ENCODE data around the gene TDG.
A peak's percentile ranks its signal among the peaks of the same experiment; 100 is the strongest.

The TDG gene

DNA sequence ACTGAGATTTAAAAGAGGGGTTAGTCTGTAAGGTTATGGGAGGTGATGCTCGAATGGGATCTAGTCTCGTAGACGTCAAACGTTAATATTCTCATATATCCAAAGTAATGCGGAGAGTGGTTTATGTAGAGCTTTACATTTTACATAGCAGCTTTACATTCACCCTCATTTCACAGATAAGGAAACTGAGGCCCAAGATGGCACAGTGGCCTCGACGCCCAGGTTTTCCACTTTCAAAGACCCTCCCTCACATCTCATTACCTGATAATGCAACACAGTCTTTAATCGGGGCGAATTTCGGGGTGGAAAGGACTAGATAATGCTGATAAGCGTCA lies 450 bp upstream of the TDG start:
- TF ChIP-seq, protein P1, sequence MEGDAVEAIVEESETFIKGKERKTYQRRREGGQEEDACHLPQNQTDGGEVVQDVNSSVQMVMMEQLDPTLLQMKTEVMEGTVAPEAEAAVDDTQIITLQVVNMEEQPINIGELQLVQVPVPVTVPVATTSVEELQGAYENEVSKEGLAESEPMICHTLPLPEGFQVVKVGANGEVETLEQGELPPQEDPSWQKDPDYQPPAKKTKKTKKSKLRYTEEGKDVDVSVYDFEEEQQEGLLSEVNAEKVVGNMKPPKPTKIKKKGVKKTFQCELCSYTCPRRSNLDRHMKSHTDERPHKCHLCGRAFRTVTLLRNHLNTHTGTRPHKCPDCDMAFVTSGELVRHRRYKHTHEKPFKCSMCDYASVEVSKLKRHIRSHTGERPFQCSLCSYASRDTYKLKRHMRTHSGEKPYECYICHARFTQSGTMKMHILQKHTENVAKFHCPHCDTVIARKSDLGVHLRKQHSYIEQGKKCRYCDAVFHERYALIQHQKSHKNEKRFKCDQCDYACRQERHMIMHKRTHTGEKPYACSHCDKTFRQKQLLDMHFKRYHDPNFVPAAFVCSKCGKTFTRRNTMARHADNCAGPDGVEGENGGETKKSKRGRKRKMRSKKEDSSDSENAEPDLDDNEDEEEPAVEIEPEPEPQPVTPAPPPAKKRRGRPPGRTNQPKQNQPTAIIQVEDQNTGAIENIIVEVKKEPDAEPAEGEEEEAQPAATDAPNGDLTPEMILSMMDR (IDR thresholded peaks at IDR 0.05; ENCODE audit: insufficient read depth, low read length, missing control alignments), result no peak
- ChIA-PET CTCF (interaction anchor here (0.9 to 2.8 kb wide), 6 partner anchors 9 to 144 kb away, joined by 3 to 13 read pairs (median 4); a partner anchor contains a TSS), POLR2A (interaction anchor here (0.5 to 2.0 kb wide), 9 partner anchors 9 to 491 kb away, joined by 3 to 44 read pairs (median 4); partner anchors contain the start of genes CHST11, HCFC2 and HSP90B1)
- DNase-seq (ENCODE audit: low read depth, low spot score), result no peak
- peak overlapping the region; percentile 98 for H3K4me3 ChIP-seq (ENCODE audit: low read depth, low read length)

DNA sequence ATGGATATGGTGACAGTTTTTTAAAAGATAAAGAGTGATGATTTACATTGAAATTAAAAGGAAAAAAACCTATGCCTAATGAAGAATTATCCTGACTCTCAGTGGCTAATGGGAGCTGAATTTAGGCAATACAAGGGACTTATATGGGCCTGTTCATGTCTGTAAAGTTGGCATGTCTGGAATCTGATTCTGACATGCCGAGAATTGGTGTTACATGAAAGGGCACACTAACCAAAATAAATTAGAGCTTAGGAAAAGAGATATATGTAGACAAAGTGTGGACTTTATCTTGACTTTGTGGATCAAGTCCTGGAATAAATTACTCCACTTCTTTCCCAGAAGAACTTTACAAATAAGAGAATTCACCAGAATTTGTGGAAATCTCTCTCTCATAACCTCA lies 1.1 kb downstream of the TDG start:
- H3K4me3 ChIP-seq (ENCODE audit: low read depth, low read length), result peak overlapping the region; percentile 98
- ChIA-PET CTCF (interaction anchor here (0.9 to 2.8 kb wide), 3 partner anchors 10 to 142 kb away, joined by 3 to 13 read pairs (median 4); a partner anchor contains a TSS), POLR2A (interaction anchor here (1.0 to 2.0 kb wide), 4 partner anchors 11 to 97 kb away, joined by 3 to 44 read pairs (median 6); partner anchors contain the start of genes HCFC2 and HSP90B1)
- TF ChIP-seq, protein P1 (IDR thresholded peaks at IDR 0.05; ENCODE audit: insufficient read depth, low read length, missing control alignments), result no peak
- no peak for DNase-seq (ENCODE audit: low read depth, low spot score)

DNA sequence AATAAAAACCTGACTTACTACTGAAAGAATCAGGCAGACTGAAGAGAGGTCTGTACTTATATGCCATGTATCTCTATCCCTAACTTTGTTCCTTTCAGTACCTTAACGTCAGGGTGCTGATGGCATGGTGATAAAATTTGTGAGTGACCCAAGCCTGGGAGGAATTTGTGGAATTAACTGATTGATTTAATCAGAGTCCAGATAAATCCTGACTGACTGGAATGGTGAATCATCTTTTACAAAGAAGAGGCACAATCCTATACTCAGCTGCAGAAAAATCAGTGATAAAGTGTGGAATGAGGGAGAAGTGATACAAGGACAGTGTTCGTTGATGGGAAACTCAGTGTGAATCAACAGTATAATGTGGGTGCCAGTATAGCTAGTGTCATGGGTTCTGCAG lies 3.7 kb downstream of the TDG start:
- H3K4me3 ChIP-seq (ENCODE audit: low read depth, low read length), result no peak overlapping the region
- no peak for DNase-seq (ENCODE audit: low read depth, low spot score)
- TF ChIP-seq, protein P1 (IDR thresholded peaks at IDR 0.05; ENCODE audit: insufficient read depth, low read length, missing control alignments), result no peak
- ChIA-PET CTCF (interaction anchor here (0.9 to 1.3 kb wide), 3 partner anchors 8 to 140 kb away, joined by 3 to 5 read pairs (median 4); no protein-coding TSS in a partner anchor), POLR2A (interaction anchor here (1.1 kb wide), 1 partner anchor 94 kb away, joined by 4 read pairs; no protein-coding TSS in a partner anchor)

DNA sequence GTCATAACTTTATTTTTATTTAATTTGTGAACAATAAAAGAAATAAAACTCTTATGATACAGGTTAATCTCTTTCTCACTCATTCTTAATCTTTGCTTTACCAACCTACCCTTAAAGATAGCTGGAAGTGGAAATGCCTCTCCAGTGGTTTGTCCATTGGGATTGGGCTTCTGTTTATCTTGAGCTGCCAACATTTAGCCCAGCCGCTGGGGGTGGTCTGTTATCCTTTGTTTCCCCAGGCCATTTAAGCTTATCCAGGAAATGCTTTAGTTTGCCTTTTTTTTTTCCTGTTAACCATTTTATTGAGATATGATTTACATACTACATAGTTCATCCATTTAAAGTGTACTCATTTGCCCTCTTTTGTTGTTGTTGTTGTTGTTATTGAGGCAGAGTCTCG lies 8.2 kb downstream of the TDG start:
- CTCF ChIA-PET, result interaction anchor here (1.1 to 1.6 kb wide), 3 partner anchors 10 to 13 kb away, joined by 3 read pairs; no protein-coding TSS in a partner anchor
- DNase-seq (ENCODE audit: low read depth, low spot score), result no peak

DNA sequence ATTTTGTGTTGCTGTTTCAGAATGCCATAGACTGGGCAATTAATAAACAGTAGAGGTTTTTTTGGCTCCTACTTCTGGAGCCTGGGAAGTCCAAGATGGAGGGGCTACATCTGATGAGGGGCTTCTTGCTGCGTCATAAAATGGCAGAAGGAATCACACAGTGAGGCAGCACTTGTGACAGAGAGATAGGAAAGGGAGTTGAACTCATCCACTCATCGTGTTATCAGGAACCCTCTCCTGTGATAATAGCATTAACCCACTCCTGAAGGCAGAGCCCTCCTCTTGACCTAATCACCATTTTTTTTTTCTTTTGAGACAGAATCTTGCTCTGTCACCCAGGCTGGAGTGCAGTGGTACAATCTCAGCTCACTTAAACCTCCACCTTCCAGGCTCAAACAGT lies 9.7 kb downstream of the TDG start:
- ChIA-PET POLR2A (no interaction called here), CTCF (no interaction called here)
- TF ChIP-seq, protein P1 (IDR thresholded peaks at IDR 0.05; ENCODE audit: insufficient read depth, low read length, missing control alignments), result no peak
- H3K4me3 ChIP-seq (ENCODE audit: low read depth, low read length), result no peak overlapping the region
- DNase-seq (ENCODE audit: low read depth, low spot score), result no peak

More for the DNA sequence above, 8.2 kb downstream of the TDG start:
- POLR2A ChIA-PET, result interaction anchor here (0.5 to 1.5 kb wide), 2 partner anchors 8 to 90 kb away, joined by 6 read pairs; partner anchors contain the start of gene TDG
- TF ChIP-seq, protein P1 (IDR thresholded peaks at IDR 0.05; ENCODE audit: insufficient read depth, low read length, missing control alignments), result no peak
- no peak overlapping the region for H3K4me3 ChIP-seq (ENCODE audit: low read depth, low read length)

DNA sequence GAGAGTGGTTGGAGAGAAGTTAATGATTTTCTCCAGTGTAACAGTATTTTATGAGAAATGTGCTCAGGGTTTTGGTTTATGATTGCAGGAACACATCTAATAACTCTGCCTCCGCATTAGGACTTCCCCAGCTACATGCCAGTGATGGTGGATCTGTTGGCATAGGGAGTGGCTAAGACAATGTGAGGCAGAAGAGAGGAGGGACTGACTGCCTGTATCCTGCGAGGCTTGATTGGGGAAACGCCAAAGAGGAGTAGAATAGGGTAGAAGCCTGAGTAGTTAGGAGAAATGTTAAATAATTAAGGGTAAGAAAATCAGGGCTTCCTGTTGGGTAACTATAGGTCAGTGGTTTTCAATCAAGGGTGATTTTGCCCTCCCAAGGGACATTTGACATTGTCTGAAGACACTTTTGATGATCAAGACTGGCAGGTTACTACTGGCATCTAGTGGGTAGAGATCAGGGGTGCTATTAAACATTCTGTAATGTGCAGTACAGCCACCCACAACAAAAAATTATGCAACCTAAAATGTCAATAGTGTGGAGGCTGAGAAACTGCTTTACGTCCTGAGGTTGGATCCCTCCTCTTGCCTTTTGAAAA lies 12.8 kb downstream of the TDG start:
- TF ChIP-seq, protein P1 (IDR thresholded peaks at IDR 0.05; ENCODE audit: insufficient read depth, low read length, missing control alignments), result no peak
- POLR2A ChIA-PET, result no interaction called here
- no peak overlapping the region for H3K4me3 ChIP-seq (ENCODE audit: low read depth, low read length)
- CTCF ChIA-PET, result no interaction called here
- no peak for DNase-seq (ENCODE audit: low read depth, low spot score)
